Measurements from ENCODE around the gene C13orf46. TPM values are rescaled to one million over a fixed set of nuclear protein-coding genes. Genes with fewer than 3 reads are reported as not detected.

The C13orf46 gene
- total and polyA plus RNA-seq, 2 donors (not counting 1 experiment from before 2014, with no cell fraction given) = 1.4 to 4.8 TPM

DNA sequence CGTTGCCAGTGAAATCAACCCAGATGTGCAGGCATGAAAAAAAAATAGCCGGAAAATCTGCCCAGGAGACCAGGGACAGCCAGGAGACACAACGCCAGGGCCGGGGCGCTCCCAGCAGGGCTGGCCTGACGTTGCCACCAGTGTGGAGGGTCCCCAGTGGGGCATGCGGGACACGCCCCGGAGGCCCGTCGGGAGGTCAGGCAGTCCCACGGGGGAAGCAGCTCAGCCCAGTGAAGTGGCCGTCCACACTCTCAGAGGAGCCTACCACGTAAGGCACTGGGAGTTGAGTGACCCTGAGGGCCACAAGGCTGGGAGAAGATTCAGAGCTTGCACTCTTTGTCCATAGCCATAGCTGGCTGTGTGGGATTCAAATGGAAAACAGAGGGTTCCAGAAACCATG is 56.8 kb downstream of the C13orf46 start:
- Histone ChIP-seq H3K9me3 (ENCODE audit: control extremely low read depth in 1 of 3, control insufficient read depth in 2 of 3, insufficient read depth in 1 of 3, low read length in 2 of 3) (peaks cover 0 to 17% (median 6%) of the 10 kb centered on the region in 3 donors), H3K36me3 (replicated peaks in 1 of 2; ENCODE audit: control extremely low read depth in 1 of 2, control insufficient read depth in 1 of 2, extremely low read depth in 1 of 2, insufficient read depth in 2 of 2, low read length in 1 of 2) (no peaks in the 10 kb centered on the region), H2AFZ (ENCODE audit: insufficient read depth, low read depth, low read length, poor library complexity, severe bottlenecking) (no peak overlapping the region), H3K27ac (ENCODE audit: low read length in 2 of 2) (no peak overlapping the region), H3K4me3 (ENCODE audit: control extremely low read depth in 1 of 5, extremely low read depth in 1 of 5, insufficient read depth in 1 of 5, low read depth in 2 of 5, low read length in 4 of 5) (no peak overlapping the region), H3K27me3 (replicated peaks in 1 of 4; ENCODE audit: control extremely low read depth in 1 of 4, control insufficient read depth in 3 of 4, insufficient read depth in 4 of 4, low read length in 3 of 4) (peaks cover 0 to 10% (median 8%) of the 10 kb centered on the region in 4 experiments), H3K9ac (ENCODE audit: low read length) (no peak overlapping the region), H3K79me2 (ENCODE audit: control insufficient read depth, insufficient read depth, low read length) (no peaks in the 10 kb centered on the region), H3K4me1 (ENCODE audit: control insufficient read depth in 2 of 2, insufficient read depth in 2 of 2, low read length in 2 of 2) (no peaks in the 10 kb centered on the region), H4K20me1 (ENCODE audit: control insufficient read depth, insufficient read depth, low read length, poor library complexity, severe bottlenecking) (no peaks in the 10 kb centered on the region), H3K4me2 (replicated peaks; ENCODE audit: low read depth, low read length, poor library complexity, severe bottlenecking) (no peak overlapping the region)
- ChIA-PET CTCF (no interaction called here), POLR2A (no interaction called here)
- intact Hi-C loops (cut with micrococcal nuclease) = no loop called here
- H3K4me1 Mint-ChIP-seq = no peaks in the 10 kb centered on the region
- ATAC-seq (ENCODE audit: low read depth) (no peak), DNase-seq (no peak)
- no peak overlapping the region for H3K27ac Mint-ChIP-seq
- no peak overlapping the region for H3K4me3 Mint-ChIP-seq
- H3K9me3 Mint-ChIP-seq (ENCODE audit: insufficient read depth) = peaks cover 7% of the 10 kb centered on the region
- WGBS (ENCODE audit: insufficient coverage) = 96% methylated on average over 14 of the region's 14 CpGs
- H3K27me3 Mint-ChIP-seq = peaks cover 38% of the 10 kb centered on the region
- TF ChIP-seq EZH2 (IDR thresholded peaks at IDR 0.05; ENCODE audit: borderline replicate concordance, insufficient read depth, low read depth, low read length, poor library complexity, severe bottlenecking) = no peak
- TF ChIP-seq, protein P1, sequence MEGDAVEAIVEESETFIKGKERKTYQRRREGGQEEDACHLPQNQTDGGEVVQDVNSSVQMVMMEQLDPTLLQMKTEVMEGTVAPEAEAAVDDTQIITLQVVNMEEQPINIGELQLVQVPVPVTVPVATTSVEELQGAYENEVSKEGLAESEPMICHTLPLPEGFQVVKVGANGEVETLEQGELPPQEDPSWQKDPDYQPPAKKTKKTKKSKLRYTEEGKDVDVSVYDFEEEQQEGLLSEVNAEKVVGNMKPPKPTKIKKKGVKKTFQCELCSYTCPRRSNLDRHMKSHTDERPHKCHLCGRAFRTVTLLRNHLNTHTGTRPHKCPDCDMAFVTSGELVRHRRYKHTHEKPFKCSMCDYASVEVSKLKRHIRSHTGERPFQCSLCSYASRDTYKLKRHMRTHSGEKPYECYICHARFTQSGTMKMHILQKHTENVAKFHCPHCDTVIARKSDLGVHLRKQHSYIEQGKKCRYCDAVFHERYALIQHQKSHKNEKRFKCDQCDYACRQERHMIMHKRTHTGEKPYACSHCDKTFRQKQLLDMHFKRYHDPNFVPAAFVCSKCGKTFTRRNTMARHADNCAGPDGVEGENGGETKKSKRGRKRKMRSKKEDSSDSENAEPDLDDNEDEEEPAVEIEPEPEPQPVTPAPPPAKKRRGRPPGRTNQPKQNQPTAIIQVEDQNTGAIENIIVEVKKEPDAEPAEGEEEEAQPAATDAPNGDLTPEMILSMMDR (IDR thresholded peaks at IDR 0.05) = no peak

DNA sequence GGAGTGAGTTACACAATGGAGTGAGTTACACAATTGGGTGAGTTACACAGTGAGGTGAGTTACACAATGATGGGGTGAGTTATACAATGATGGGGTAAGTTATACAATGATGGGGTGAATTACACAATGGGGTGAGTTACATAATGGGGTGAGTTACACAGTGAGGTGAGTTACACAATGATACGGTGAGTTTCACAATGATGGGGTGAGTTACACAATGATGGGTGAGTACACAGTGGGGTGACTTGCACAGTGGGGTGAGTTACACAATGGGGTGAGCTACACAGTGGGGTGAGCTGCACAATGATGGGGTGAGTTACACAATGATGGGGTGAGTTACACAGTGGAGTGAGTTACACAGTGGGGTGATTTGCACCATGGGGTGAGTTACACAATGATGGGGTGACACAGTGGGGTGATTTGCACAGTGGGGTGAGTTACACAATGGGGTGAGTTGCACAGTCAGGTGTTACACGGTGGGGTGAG is 57.5 kb downstream of the C13orf46 start:
- ChIA-PET CTCF (no interaction called here), POLR2A (no interaction called here)
- no peak overlapping the region for H3K27ac ChIP-seq (ENCODE audit: low read length in 2 of 2)
- no peak for DNase-seq
- no peaks in the 10 kb centered on the region for H4K20me1 ChIP-seq (ENCODE audit: control insufficient read depth, insufficient read depth, low read length, poor library complexity, severe bottlenecking)
- intact Hi-C loops (cut with micrococcal nuclease) = no loop called here
- no peak overlapping the region for H2AFZ ChIP-seq (ENCODE audit: insufficient read depth, low read depth, low read length, poor library complexity, severe bottlenecking)
- no peak overlapping the region for H3K4me3 ChIP-seq (ENCODE audit: control extremely low read depth in 1 of 5, extremely low read depth in 1 of 5, insufficient read depth in 1 of 5, low read depth in 2 of 5, low read length in 4 of 5)
- H3K27me3 Mint-ChIP-seq = peaks cover 35% of the 10 kb centered on the region
- no peak overlapping the region for H3K4me3 Mint-ChIP-seq
- H3K27me3 ChIP-seq (replicated peaks in 1 of 4; ENCODE audit: control extremely low read depth in 1 of 4, control insufficient read depth in 3 of 4, insufficient read depth in 4 of 4, low read length in 3 of 4) = peaks cover 0 to 10% (median 8%) of the 10 kb centered on the region in 4 experiments
- peaks cover 4% of the 10 kb centered on the region for H3K9me3 Mint-ChIP-seq (ENCODE audit: insufficient read depth)
- no peak for ATAC-seq (ENCODE audit: low read depth)
- no peaks in the 10 kb centered on the region for H3K36me3 ChIP-seq (replicated peaks in 1 of 2; ENCODE audit: control extremely low read depth in 1 of 2, control insufficient read depth in 1 of 2, extremely low read depth in 1 of 2, insufficient read depth in 2 of 2, low read length in 1 of 2)
- no peak overlapping the region for H3K27ac Mint-ChIP-seq
- WGBS (ENCODE audit: insufficient coverage) = 93% methylated on average over 2 of the region's 2 CpGs
- TF ChIP-seq, protein P1 (IDR thresholded peaks at IDR 0.05) = no peak
- no peak for TF ChIP-seq EZH2 (IDR thresholded peaks at IDR 0.05; ENCODE audit: borderline replicate concordance, insufficient read depth, low read depth, low read length, poor library complexity, severe bottlenecking)
- H3K4me1 Mint-ChIP-seq = no peaks in the 10 kb centered on the region
- H3K4me2 ChIP-seq (replicated peaks; ENCODE audit: low read depth, low read length, poor library complexity, severe bottlenecking) = no peak overlapping the region
- no peaks in the 10 kb centered on the region for H3K79me2 ChIP-seq (ENCODE audit: control insufficient read depth, insufficient read depth, low read length)
- H3K4me1 ChIP-seq (ENCODE audit: control insufficient read depth in 2 of 2, insufficient read depth in 2 of 2, low read length in 2 of 2) = no peaks in the 10 kb centered on the region
- H3K9me3 ChIP-seq (ENCODE audit: control extremely low read depth in 1 of 3, control insufficient read depth in 2 of 3, insufficient read depth in 1 of 3, low read length in 2 of 3) = peaks cover 0 to 11% (median 4%) of the 10 kb centered on the region in 3 donors
- no peak overlapping the region for H3K9ac ChIP-seq (ENCODE audit: low read length)

Measured in B cell (primary cell).